ENCODE results near the gene ISG15. TPM values are rescaled to one million over a fixed set of nuclear protein-coding genes. Genes with fewer than 3 reads are reported as not detected.
"Not testable (repeated sequence)": the region's sequence is repeated elsewhere in the genome, so short reads cannot be mapped to it uniquely, and the experiment has no call there.

ISG15 gene
- total and polyA plus RNA-seq, 10 donors, result 23.3 to 230 (median 58.8) TPM

GRCh38 chr1:1053682-1054081 is 40.4 kb downstream of the ISG15 start:
- Histone ChIP-seq H3K4me3 (no peak overlapping the region), H3K27ac (no peak overlapping the region), H3K4me1 (peaks cover 0 to 8% (median 5%) of the 10 kb centered on the region in 6 donors), H3K9me3 (no peaks in the 10 kb centered on the region), H3K36me3 (peaks cover 0 to 19% (median 0%) of the 10 kb centered on the region in 6 donors), H3K27me3 (replicated peaks in 1 of 7) (peaks cover 0 to 21% (median 17%) of the 10 kb centered on the region in 7 donors)
- no peak for DNase-seq
- intact Hi-C loops (cut with DNase I; ENCODE audit: low total_unique reads), result no loop called here
- 90 to 98% (median 93%) methylated on average over 10 to 18 of the region's 18 CpGs for WGBS, 5 donors
- TF ChIP-seq POLR2AphosphoS5 (IDR thresholded peaks at IDR 0.05) (no peak), POLR2A (IDR thresholded peaks at IDR 0.05) (no peak)

GRCh38 chr1:1054099-1054700 is 40.9 kb downstream of the ISG15 start:
- 90 to 100% (median 93%) methylated on average over 6 to 18 of the region's 18 CpGs for WGBS, 5 donors
- Histone ChIP-seq H3K4me1 (peaks cover 0 to 14% (median 10%) of the 10 kb centered on the region in 6 donors), H3K9me3 (no peaks in the 10 kb centered on the region), H3K36me3 (peaks cover 0 to 19% (median 0%) of the 10 kb centered on the region in 6 donors), H3K4me3 (no peak overlapping the region), H3K27me3 (replicated peaks in 1 of 7) (peaks cover 0 to 26% (median 21%) of the 10 kb centered on the region in 7 donors), H3K27ac (no peak overlapping the region)
- no peak for DNase-seq
- intact Hi-C loops (cut with DNase I; ENCODE audit: low total_unique reads), result no loop called here
- no peak for TF ChIP-seq POLR2A (IDR thresholded peaks at IDR 0.05)
- TF ChIP-seq CTCF (IDR thresholded peaks at IDR 0.05 in 8 of 11, conservative IDR thresholded peaks at IDR 0.05 in 3 of 11), result no peak
- TF ChIP-seq POLR2AphosphoS5 (IDR thresholded peaks at IDR 0.05), result no peak

- Histone ChIP-seq H3K9me3 (no peaks in the 10 kb centered on the region), H3K4me1 (peaks cover 4 to 21% (median 17%) of the 10 kb centered on the region in 6 donors), H3K36me3 (peaks cover 0 to 19% (median 0%) of the 10 kb centered on the region in 6 donors), H3K27ac (no peak overlapping the region), H3K27me3 (replicated peaks in 1 of 7) (peaks cover 0 to 34% (median 26%) of the 10 kb centered on the region in 7 donors), H3K4me3 (no peak overlapping the region)
- no peak for TF ChIP-seq POLR2A (IDR thresholded peaks at IDR 0.05)
- TF ChIP-seq POLR2AphosphoS5 (IDR thresholded peaks at IDR 0.05), result no peak
- TF ChIP-seq CTCF (IDR thresholded peaks at IDR 0.05 in 8 of 11, conservative IDR thresholded peaks at IDR 0.05 in 3 of 11), result no peak
- no peak for DNase-seq
- 79 to 91% (median 89%) methylated on average over 14 to 23 of the region's 23 CpGs for WGBS, 5 donors
- intact Hi-C loops (cut with DNase I; ENCODE audit: low total_unique reads), result no loop called here
These were observed 41.7 kb downstream of the ISG15 start for GRCh38 chr1:1054971-1055370.

GRCh38 chr1:1055841-1056736 is 42.8 kb downstream of the ISG15 start:
- H3K4me1 ChIP-seq, result peaks cover 7 to 30% (median 21%) of the 10 kb centered on the region in 6 donors
- H3K4me3 ChIP-seq, result no peak overlapping the region
- H3K9me3 ChIP-seq, result no peaks in the 10 kb centered on the region
- no peak overlapping the region for H3K27ac ChIP-seq
- 85 to 89% (median 87%) methylated on average over 47 to 50 of the region's 50 CpGs for whole genome bisulfite sequencing, 5 donors
- no peak for DNase-seq
- intact Hi-C loops (cut with DNase I; ENCODE audit: low total_unique reads), result no loop called here
- H3K36me3 ChIP-seq, result peaks cover 0 to 9% (median 0%) of the 10 kb centered on the region in 6 donors
- TF ChIP-seq POLR2AphosphoS5 (IDR thresholded peaks at IDR 0.05) (no peak), CTCF (IDR thresholded peaks at IDR 0.05 in 8 of 11, conservative IDR thresholded peaks at IDR 0.05 in 3 of 11) (no peak), POLR2A (IDR thresholded peaks at IDR 0.05) (no peak)
- H3K27me3 ChIP-seq (replicated peaks in 1 of 7), result peaks cover 0 to 45% (median 37%) of the 10 kb centered on the region in 7 donors

- Histone ChIP-seq H3K4me1 (peaks cover 7 to 36% (median 24%) of the 10 kb centered on the region in 6 donors), H3K27me3 (replicated peaks in 1 of 7) (peaks cover 0 to 62% (median 51%) of the 10 kb centered on the region in 7 donors)
- H3K27ac ChIP-seq; intact Hi-C loops (cut with DNase I; ENCODE audit: low total_unique reads); H3K36me3 ChIP-seq; H3K4me3 ChIP-seq; H3K9me3 ChIP-seq; DNase-seq: not testable (repeated sequence)
- 67 to 80% (median 70%) methylated on average over 15 of the region's 15 CpGs for WGBS, 5 donors
These were observed 44.4 kb downstream of the ISG15 start for GRCh38 chr1:1057769-1058087.
